IPS-11a (cell line): ENCODE data around the gene TBX10.
"Not testable (repeated sequence)": the region's sequence is repeated elsewhere in the genome, so short reads cannot be mapped to it uniquely, and the experiment has no call there.

Experiments used
- H3K4me3 ChIP-seq: one replicate; pipeline ENCODE4 v1.5.1; 2013; ENCODE audit warnings: low read depth, low read length, control low read depth

The TBX10 gene

GRCh38 chr11:67664696-67665540 lies 25.4 kb upstream of the TBX10 start:
- no peak overlapping the region for H3K4me3 ChIP-seq

- no peak overlapping the region for H3K4me3 ChIP-seq
Measured at GRCh38 chr11:67664213-67664585, 24.6 kb upstream of the TBX10 start.

GRCh38 chr11:67663532-67664212 lies 24.1 kb upstream of the TBX10 start:
- H3K4me3 ChIP-seq: no peak overlapping the region

- no peak overlapping the region for H3K4me3 ChIP-seq
Measured at GRCh38 chr11:67662835-67663531, 23.4 kb upstream of the TBX10 start.

GRCh38 chr11:67662142-67662834 lies 22.7 kb upstream of the TBX10 start:
- H3K4me3 ChIP-seq: no peak overlapping the region

GRCh38 chr11:67660752-67661151 lies 21.2 kb upstream of the TBX10 start:
- not testable (repeated sequence) for H3K4me3 ChIP-seq

- H3K4me3 ChIP-seq: not testable (repeated sequence)
Measured at GRCh38 chr11:67659651-67660165, 20.1 kb upstream of the TBX10 start.

- no peak overlapping the region for H3K4me3 ChIP-seq
Measured at GRCh38 chr11:67657300-67657699, 17.7 kb upstream of the TBX10 start.

- no peak overlapping the region for H3K4me3 ChIP-seq
Measured at GRCh38 chr11:67656278-67656922, 16.8 kb upstream of the TBX10 start.

GRCh38 chr11:67654225-67654624 lies 14.7 kb upstream of the TBX10 start:
- no peak overlapping the region for H3K4me3 ChIP-seq

GRCh38 chr11:67652965-67653845 lies 13.6 kb upstream of the TBX10 start:
- no peak overlapping the region for H3K4me3 ChIP-seq

- H3K4me3 ChIP-seq: no peak overlapping the region
Measured at GRCh38 chr11:67651976-67652781, 12.6 kb upstream of the TBX10 start.

GRCh38 chr11:67649634-67650510 lies 10.3 kb upstream of the TBX10 start:
- no peak overlapping the region for H3K4me3 ChIP-seq

GRCh38 chr11:67648796-67649613 lies 9.4 kb upstream of the TBX10 start:
- H3K4me3 ChIP-seq: no peak overlapping the region

- H3K4me3 ChIP-seq: no peak overlapping the region
Measured at GRCh38 chr11:67648140-67648795, 8.7 kb upstream of the TBX10 start.

- no peak overlapping the region for H3K4me3 ChIP-seq
Measured at GRCh38 chr11:67647471-67647870, 7.9 kb upstream of the TBX10 start.
